H1 (cell line): Measurements from ENCODE around the gene DENND1A. TPM values are rescaled to one million over a fixed set of nuclear protein-coding genes. Genes with fewer than 3 reads are reported as not detected.
A peak's percentile ranks its signal among the peaks of the same experiment; 100 is the strongest.

Source experiments
- CTCF ChIA-PET: fragments of 300-600 bp; sonication (Branson Sonifier 250); formaldehyde crosslinking; loops from one replicate; lab custom pipeline; 2021; ENCODE audit not compliant: partially characterized antibody; lab: Charles Lee
- POLR2A ChIA-PET: fragments of 300-600 bp; sonication (Branson Sonifier 250); formaldehyde crosslinking; loops from one replicate; lab custom pipeline; 2021; ENCODE audit warnings: inconsistent platforms; ENCODE audit not compliant: partially characterized antibody; lab: Charles Lee
- DNase-seq, 2 experiments: peaks; one replicate each; pipeline versions ENCODE4 v3.0.0 to v3.0.0-alpha.2; 2010 to 2022; ENCODE audit warnings: low spot score in 2 of 2, low read depth in 1 of 2, mixed read lengths in 1 of 2
- FAIRE-seq: peaks from 2 replicates; lab custom pipeline; 2011; peaks lifted over from hg19 to GRCh38; lab: Jason Lieb, UNC
- H2AFZ ChIP-seq: 2 replicates; pipeline ENCODE4 v1.8.1; 2012; ENCODE audit warnings: low read length, inconsistent platforms
- H2AK5ac ChIP-seq: 2 replicates; pipeline ENCODE4 v1.6.1; 2013; ENCODE audit warnings: low read depth, low read length
- H2BK120ac ChIP-seq: replicated peaks from 2 replicates; pipeline ENCODE3; 2013; ENCODE audit warnings: low read depth, low read length, inconsistent platforms
- H2BK12ac ChIP-seq: 2 replicates; pipeline ENCODE4 v1.6.1; 2013; ENCODE audit warnings: low read depth, low read length
- H2BK15ac ChIP-seq: 2 replicates; pipeline ENCODE4 v1.6.1; 2013; ENCODE audit warnings: low read length
- H2BK20ac ChIP-seq: 2 replicates; pipeline ENCODE4 v1.6.1; 2013; ENCODE audit warnings: low read length
- H2BK5ac ChIP-seq: 2 replicates; pipeline ENCODE4 v1.6.1; 2013; ENCODE audit warnings: low read depth, low read length
- H3K14ac ChIP-seq: 2 replicates; pipeline ENCODE4 v1.6.1; 2013; ENCODE audit warnings: inconsistent platforms; ENCODE audit not compliant: insufficient read length
- H3K18ac ChIP-seq: 2 replicates; pipeline ENCODE4 v1.6.1; 2013; ENCODE audit warnings: low read length; ENCODE audit errors: extremely low read depth
- H3K23ac ChIP-seq: 2 replicates; pipeline ENCODE4 v1.6.1; 2013; ENCODE audit warnings: inconsistent platforms; ENCODE audit not compliant: insufficient read length
- H3K23me2 ChIP-seq: 2 replicates; pipeline ENCODE4 v1.6.1; 2013; ENCODE audit warnings: low read depth, low read length
- H3K27ac ChIP-seq: 2 replicates; pipeline ENCODE4 v1.6.1; 2011; ENCODE audit warnings: low read depth, low read length, inconsistent platforms
- H3K27me3 ChIP-seq, 4 experiments: replicated peaks in 1 of 4; 1 replicate in 1 of 4; 2 replicates in 3 of 4; pipeline versions ENCODE4 v1.6.1 to v1.8.1; 2011 to 2013; ENCODE audit warnings: low read length in 3 of 4, mild to moderate bottlenecking in 3 of 4, inconsistent platforms in 2 of 4, mixed read lengths in 2 of 4, moderate library complexity in 1 of 4; ENCODE audit not compliant: control insufficient read depth in 3 of 4, insufficient read depth in 3 of 4; ENCODE audit errors: extremely low read depth in 1 of 4
- H3K36me3 ChIP-seq, 4 experiments: 2 replicates each; pipeline versions ENCODE4 v1.6.1 to v1.8.1; 2011 to 2013; ENCODE audit warnings: mild to moderate bottlenecking in 4 of 4, low read length in 3 of 4, moderate library complexity in 2 of 4, control low read depth in 1 of 4, inconsistent platforms in 1 of 4; ENCODE audit not compliant: insufficient read depth in 4 of 4, control insufficient read depth in 2 of 4
- H3K4ac ChIP-seq: replicated peaks from 2 replicates; pipeline ENCODE3; 2013; ENCODE audit warnings: low read length, low read depth, mixed read lengths, inconsistent platforms; ENCODE audit not compliant: insufficient read length
- H3K4me1 ChIP-seq, 4 experiments: replicated peaks in 1 of 4; 1 replicate in 1 of 4; 2 replicates in 3 of 4; pipeline versions ENCODE4 v1.6.1 to v1.8.1; 2011 to 2013; ENCODE audit warnings: low read length in 3 of 4, inconsistent platforms in 2 of 4, mixed read lengths in 1 of 4; ENCODE audit not compliant: insufficient read depth in 4 of 4, control insufficient read depth in 3 of 4
- H3K4me2 ChIP-seq, 2 experiments: 2 replicates each; pipeline versions ENCODE4 v1.6.1 to v1.8.1; 2011 to 2013; ENCODE audit warnings: low read depth in 2 of 2, low read length in 2 of 2, control low read depth in 1 of 2, inconsistent platforms in 1 of 2, mild to moderate bottlenecking in 1 of 2; ENCODE audit not compliant: insufficient read depth in 1 of 2
- H3K4me3 ChIP-seq, 4 experiments: fragments of 200-600, 300-600 bp in 1 of 4; sonication (generic), shearing (Covaris generic), sonication (Bioruptor Twin) in 1 of 4; 2 replicates each; pipeline versions ENCODE4 v1.5.1 to v1.8.1; 2011 to 2016; ENCODE audit warnings: low read length in 4 of 4, low read depth in 3 of 4, control low read depth in 2 of 4, inconsistent platforms in 2 of 4, mild to moderate bottlenecking in 2 of 4, mixed read lengths in 1 of 4, moderate library complexity in 1 of 4; ENCODE audit not compliant: insufficient read depth in 2 of 4; ENCODE audit errors: extremely low read depth in 1 of 4
- H3K56ac ChIP-seq: replicated peaks from 2 replicates; pipeline ENCODE3; 2013; ENCODE audit warnings: low read depth, mild to moderate bottlenecking, mixed read lengths, low read length, inconsistent platforms; ENCODE audit not compliant: insufficient read length
- H3K79me1 ChIP-seq: 2 replicates; pipeline ENCODE4 v1.6.1; 2013; ENCODE audit warnings: low read depth, low read length, control low read depth
- H3K79me2 ChIP-seq, 2 experiments: 2 replicates each; pipeline versions ENCODE4 v1.6.1 to v1.8.1; 2012 to 2013; ENCODE audit warnings: low read length in 2 of 2, mild to moderate bottlenecking in 2 of 2, inconsistent platforms in 1 of 2; ENCODE audit not compliant: insufficient read depth in 2 of 2, control insufficient read depth in 1 of 2
- H3K9ac ChIP-seq, 4 experiments: replicated peaks in 1 of 4; 1 replicate in 1 of 4; 2 replicates in 3 of 4; pipeline versions ENCODE4 v1.6.1 to v1.8.1; 2011 to 2013; ENCODE audit warnings: low read depth in 3 of 4, low read length in 3 of 4, control low read depth in 2 of 4, mild to moderate bottlenecking in 2 of 4, moderate library complexity in 2 of 4, inconsistent platforms in 1 of 4; ENCODE audit errors: extremely low read depth in 1 of 4
- H3K9me3 ChIP-seq, 2 experiments: 2 replicates each; pipeline versions ENCODE4 v1.6.1 to v1.8.1; 2012 to 2013; ENCODE audit warnings: mild to moderate bottlenecking in 2 of 2, moderate library complexity in 2 of 2, control low read depth in 1 of 2, inconsistent platforms in 1 of 2, low read depth in 1 of 2, low read length in 1 of 2, mixed read lengths in 1 of 2; ENCODE audit not compliant: insufficient read depth in 2 of 2
- H4K20me1 ChIP-seq, 2 experiments: replicated peaks in 1 of 2; 2 replicates each; pipeline versions ENCODE3 to v1.8.1; 2011 to 2013; ENCODE audit warnings: inconsistent platforms in 2 of 2, low read length in 2 of 2, mild to moderate bottlenecking in 1 of 2; ENCODE audit not compliant: insufficient read depth in 2 of 2, control insufficient read depth in 1 of 2
- H4K5ac ChIP-seq: 2 replicates; pipeline ENCODE4 v1.6.1; 2013; ENCODE audit warnings: low read length, low read depth, mixed read lengths, inconsistent platforms; ENCODE audit not compliant: insufficient read length
- H4K8ac ChIP-seq: 2 replicates; pipeline ENCODE4 v1.8.0; 2013; ENCODE audit warnings: mild to moderate bottlenecking, moderate library complexity, low read length, inconsistent platforms; ENCODE audit not compliant: insufficient read depth; ENCODE audit errors: extremely low read depth
- H4K91ac ChIP-seq: replicated peaks from 2 replicates; pipeline ENCODE3; 2013; ENCODE audit warnings: low read length, mixed read lengths, inconsistent platforms; ENCODE audit not compliant: insufficient read length
- CTCF ChIP-seq, 3 experiments: IDR thresholded peaks; 1 replicate in 2 of 3; 2 replicates in 1 of 3; pipeline versions ENCODE4 v1.5.1 to v1.6.1; 2011; ENCODE audit warnings: low read length in 3 of 3, mild to moderate bottlenecking in 3 of 3, inconsistent platforms in 2 of 3, low read depth in 1 of 3, moderate library complexity in 1 of 3; ENCODE audit not compliant: insufficient read depth in 1 of 3; ENCODE audit errors: control extremely low read depth in 1 of 3
- EGR1 ChIP-seq: IDR thresholded peaks from 2 replicates; pipeline ENCODE4 v1.6.1; 2011; ENCODE audit warnings: low read depth, low read length, borderline replicate concordance
- HDAC2 ChIP-seq, 2 experiments: fragments of 300-600 bp in 1 of 2; sonication (generic) in 1 of 2; IDR thresholded peaks; 2 replicates each; pipeline ENCODE4 v1.6.1; 2011 to 2012; ENCODE audit warnings: low read depth in 2 of 2, low read length in 2 of 2, mild to moderate bottlenecking in 2 of 2, moderate library complexity in 2 of 2, borderline replicate concordance in 1 of 2, inconsistent platforms in 1 of 2
- JUND ChIP-seq: IDR thresholded peaks from 2 replicates; pipeline ENCODE4 v1.6.1; 2011; ENCODE audit warnings: mild to moderate bottlenecking, improper control_type of control experiment, low read length
- POLR2AphosphoS5 ChIP-seq: IDR thresholded peaks from 2 replicates; pipeline ENCODE4 v1.6.1; 2011; ENCODE audit warnings: low read depth, low read length
- RFX5 ChIP-seq: IDR thresholded peaks from 2 replicates; pipeline ENCODE4 v1.6.1; 2011; ENCODE audit warnings: low read depth, low read length, improper control_type of control experiment, borderline replicate concordance
- WGBS, 2 experiments: shearing (Covaris generic) in 1 of 2; methylation state at CpG; one replicate each; pipeline versions ENCODE4 v1.1.6 to v1.1.7; 2013 to 2015; ENCODE audit warnings: low lambda C conversion rate in 2 of 2, mixed read lengths in 2 of 2, inconsistent platforms in 1 of 2, low coverage in 1 of 2, missing lambda C conversion rate in 1 of 2; ENCODE audit not compliant: insufficient replicate concordance in 2 of 2, insufficient coverage in 1 of 2, insufficient read length in 1 of 2; ENCODE audit errors: extremely low coverage in 1 of 2, missing lambda C conversion rate in 1 of 2; 5-methylcytosine and 5-hydroxymethylcytosine counted together
- polyA plus RNA-seq, 7 experiments: library from polyadenylated mRNA; depleted of rRNA in 3 of 7; stranded (reverse) in 5 of 7; unstranded in 2 of 7; fragments of >200 nt in 5 of 7; fragments of 200-250 nt in 2 of 7; gene quantifications; 1 replicate in 5 of 7; 2 replicates in 1 of 7; 4 replicates in 1 of 7; pipeline versions ENCODE4 v1.2.1 to v1.2.3, GENCODE V29; 2011 to 2013; ENCODE audit warnings: missing spikeins in 2 of 7, mixed read lengths in 2 of 7
- total RNA-seq: library from RNA; stranded (reverse); fragmentation: NEBNext Ultra II Directional; extraction: Animal tissue kit (Norgen Biotek cat#: 25700); gene quantifications from 2 replicates; pipeline ENCODE4 v1.2.1, GENCODE V29; 2021

The DENND1A gene
- total and polyA plus RNA-seq, 2 of the 8 experiments (the other 6 are each of a cell fraction or from before 2014, with no cell fraction given): 24.1 to 26.4 TPM

- Histone ChIP-seq H2AFZ (no peak overlapping the region), H3K4me3 (no peak overlapping the region), H2BK20ac (no peak overlapping the region), H3K79me2 (no peaks in the 10 kb centered on the region), H3K4me1 (peaks cover 0 to 6% (median 0%) of the 10 kb centered on the region in 4 experiments; a peak in 1 of 7 replicates), H4K8ac (no peak overlapping the region), H3K27ac (no peak overlapping the region), H3K4ac (no peak overlapping the region), H2BK5ac (no peak overlapping the region), H2BK12ac (no peak overlapping the region), H4K5ac (no peak overlapping the region), H2BK120ac (no peak overlapping the region), H4K20me1 (peaks cover 0 to 3% of the 10 kb centered on the region in 2 experiments), H4K91ac (no peak overlapping the region), H3K56ac (no peak overlapping the region), H3K4me2 (no peak overlapping the region), H3K27me3 (no peaks in the 10 kb centered on the region), H3K79me1 (no peaks in the 10 kb centered on the region), H3K9ac (no peak overlapping the region), H3K36me3 (no peaks in the 10 kb centered on the region; a peak in 2 of 8 replicates), H3K14ac (no peak overlapping the region), H2BK15ac (no peak overlapping the region), H3K9me3 (peaks cover 0 to 7% of the 10 kb centered on the region in 2 experiments; a peak in 2 of 4 replicates), H3K23me2 (no peaks in the 10 kb centered on the region), H2AK5ac (no peak overlapping the region), H3K18ac (no peak overlapping the region), H3K23ac (no peak overlapping the region)
- TF ChIP-seq POLR2AphosphoS5: no peak
- no peak for TF ChIP-seq RFX5
- TF ChIP-seq EGR1: no peak
- TF ChIP-seq JUND: peak; percentile 71
- no peak for TF ChIP-seq HDAC2 (IDR thresholded peaks at IDR 0.05; ENCODE audit: borderline replicate concordance in 1 of 2, low read depth in 2 of 2, low read length in 2 of 2)
- TF ChIP-seq CTCF (IDR thresholded peaks at IDR 0.05; ENCODE audit: control extremely low read depth in 1 of 3, insufficient read depth in 1 of 3, low read depth in 1 of 3, low read length in 3 of 3): peak in 2 of 3 experiments; percentile 1 to 46; a peak in 2 of 4 replicates
- DNase-seq (no peak), FAIRE-seq (peak; percentile 45)
- WGBS, 2 experiments: 91% methylated on average over 5 of the region's 5 CpGs; no CpG with 5 or more reads in 1 of the 2 experiments
- ChIA-PET CTCF (interaction anchor here (0.6 to 1.2 kb wide), 4 partner anchors 9 to 374 kb away, joined by 3 to 5 read pairs (median 3); no protein-coding TSS in a partner anchor), POLR2A (no interaction called here)
These were observed 104.4 kb downstream of the DENND1A start for GRCh38 chr9:123825342-123826060.
